Smooth muscle cell (in vitro differentiated cells): Measurements from ENCODE around the gene TNNI3K. TPM values are rescaled to one million over a fixed set of nuclear protein-coding genes. Genes with fewer than 3 reads are reported as not detected.

ENCODE experiments used
- DNase-seq: peaks from one replicate; lab custom pipeline; 2025; ENCODE audit not compliant: unreplicated experiment; lab: John Stamatoyannopoulos, UW
- H2AFZ ChIP-seq: fragments of 200-600 bp; sonication (generic); 2 replicates; pipeline ENCODE4 v1.6.0; 2016; ENCODE audit warnings: antibody characterized with exemption, low read depth, mild to moderate bottlenecking
- H3F3A ChIP-seq: fragments of 200-600 bp; sonication (generic); 2 replicates; pipeline ENCODE4 v1.6.0; 2017; ENCODE audit warnings: antibody characterized with exemption, low read depth
- H3K27ac ChIP-seq: fragments of 200-600 bp; sonication (generic); 2 replicates; pipeline ENCODE4 v1.5.1; 2016; ENCODE audit warnings: low read depth, mild to moderate bottlenecking
- H3K27me3 ChIP-seq: fragments of 200-600 bp; sonication (generic); 2 replicates; pipeline ENCODE4 v1.6.1; 2016; ENCODE audit warnings: low read depth, mild to moderate bottlenecking
- H3K36me3 ChIP-seq: fragments of 200-600 bp; sonication (generic); 2 replicates; pipeline ENCODE4 v1.5.1; 2016; ENCODE audit warnings: low read depth
- H3K4me1 ChIP-seq: fragments of 200-600 bp; sonication (generic); 2 replicates; pipeline ENCODE4 v1.5.1; 2016; ENCODE audit warnings: low read depth
- H3K4me2 ChIP-seq: fragments of 200-600 bp; sonication (generic); 2 replicates; pipeline ENCODE4 v1.6.0; 2016; ENCODE audit warnings: mild to moderate bottlenecking
- H3K4me3 ChIP-seq: fragments of 200-600 bp; sonication (generic); 2 replicates; pipeline ENCODE4 v1.5.1; 2016; ENCODE audit warnings: mild to moderate bottlenecking
- H3K79me2 ChIP-seq: fragments of 200-600 bp; sonication (generic); 2 replicates; pipeline ENCODE4 v1.6.0; 2016; ENCODE audit warnings: low read depth, mild to moderate bottlenecking
- H3K9ac ChIP-seq: fragments of 200-600 bp; sonication (generic); 2 replicates; pipeline ENCODE4 v1.6.0; 2016; ENCODE audit warnings: low read depth
- H3K9me3 ChIP-seq: fragments of 200-600 bp; sonication (generic); replicated peaks from 2 replicates; pipeline ENCODE4 v1.5.1; 2016; ENCODE audit warnings: low read depth
- H4K20me1 ChIP-seq: fragments of 200-600 bp; sonication (generic); 2 replicates; pipeline ENCODE4 v1.6.0; 2016; ENCODE audit warnings: low read depth
- CTCF ChIP-seq: fragments of 200-600 bp; sonication (generic); IDR thresholded peaks from 2 replicates; pipeline ENCODE4 v1.5.1; 2017; ENCODE audit warnings: borderline replicate concordance, mild to moderate bottlenecking, antibody characterized with exemption; ENCODE audit not compliant: insufficient read depth, poor library complexity, severe bottlenecking
- WGBS: methylation state at CpG from one replicate; pipeline ENCODE4 v1.1.7; 2016; ENCODE audit warnings: low lambda C conversion rate; 5-methylcytosine and 5-hydroxymethylcytosine counted together
- polyA plus RNA-seq: library from polyadenylated mRNA; unstranded; fragments of >200 nt; fragmentation: Nextera tagmentation; extraction: Ambion mirVana; gene quantifications from 2 replicates; pipeline ENCODE4 v1.2.1, GENCODE V29; 2016
- total RNA-seq: library from RNA; depleted of rRNA; stranded (reverse); fragments of >200 nt; gene quantifications from 2 replicates; pipeline ENCODE4 v1.2.3, GENCODE V29; 2014

TNNI3K gene
- total and polyA plus RNA-seq, 2 experiments from 2014 or later, result 0.55 to 9.6 TPM

GRCh38 chr1:74523873-74524480, 288.8 kb downstream of the TNNI3K start:
- H3K27me3 ChIP-seq, result no peaks in the 10 kb centered on the region
- no peak overlapping the region for H3K27ac ChIP-seq
- DNase-seq, result no peak
- no peaks in the 10 kb centered on the region for H3K4me1 ChIP-seq
- H2AFZ ChIP-seq, result no peak overlapping the region
- no peaks in the 10 kb centered on the region for H3K9me3 ChIP-seq
- H3K4me3 ChIP-seq, result no peak overlapping the region
- 74% methylated on average over 2 of the region's 2 CpGs for WGBS
- no peak overlapping the region for H3K4me2 ChIP-seq
- H4K20me1 ChIP-seq, result no peaks in the 10 kb centered on the region
- TF ChIP-seq CTCF, result no peak
- H3K36me3 ChIP-seq, result no peaks in the 10 kb centered on the region
- peaks cover 5% of the 10 kb centered on the region for H3F3A ChIP-seq
- no peak overlapping the region for H3K9ac ChIP-seq
- no peaks in the 10 kb centered on the region for H3K79me2 ChIP-seq

- H4K20me1 ChIP-seq, result no peaks in the 10 kb centered on the region
- no peak for DNase-seq
- H3K27ac ChIP-seq, result peak overlapping the region; percentile 40
- 15% methylated on average over 2 of the region's 2 CpGs for WGBS
- no peak overlapping the region for H3K9ac ChIP-seq
- no peak overlapping the region for H2AFZ ChIP-seq
- peaks cover 5% of the 10 kb centered on the region for H3F3A ChIP-seq
- no peak overlapping the region for H3K4me3 ChIP-seq
- no peak for TF ChIP-seq CTCF
- no peaks in the 10 kb centered on the region for H3K27me3 ChIP-seq
- H3K4me1 ChIP-seq, result no peaks in the 10 kb centered on the region
- H3K9me3 ChIP-seq, result no peaks in the 10 kb centered on the region
- peak overlapping the region; percentile 63 for H3K4me2 ChIP-seq
- no peaks in the 10 kb centered on the region for H3K79me2 ChIP-seq
- H3K36me3 ChIP-seq, result no peaks in the 10 kb centered on the region
These were observed 291.5 kb downstream of the TNNI3K start for GRCh38 chr1:74526708-74527107.

GRCh38 chr1:74528123-74528522, 292.9 kb downstream of the TNNI3K start:
- H2AFZ ChIP-seq, result no peak overlapping the region
- no peak overlapping the region for H3K27ac ChIP-seq
- H3K9me3 ChIP-seq, result no peaks in the 10 kb centered on the region
- no peak overlapping the region for H3K4me3 ChIP-seq
- no peaks in the 10 kb centered on the region for H3K27me3 ChIP-seq
- H3K4me1 ChIP-seq, result no peaks in the 10 kb centered on the region
- no peaks in the 10 kb centered on the region for H3K79me2 ChIP-seq
- no peak for DNase-seq
- no peak overlapping the region for H3K4me2 ChIP-seq
- peaks cover 5% of the 10 kb centered on the region for H3F3A ChIP-seq
- H3K9ac ChIP-seq, result no peak overlapping the region
- 93% methylated on average over 4 of the region's 4 CpGs for WGBS
- no peak for TF ChIP-seq CTCF
- no peaks in the 10 kb centered on the region for H4K20me1 ChIP-seq
- no peaks in the 10 kb centered on the region for H3K36me3 ChIP-seq

- no peak for DNase-seq
- Histone ChIP-seq H3K4me3 (no peak overlapping the region), H3F3A (no peaks in the 10 kb centered on the region), H3K9ac (no peak overlapping the region), H3K4me2 (no peak overlapping the region), H3K4me1 (no peaks in the 10 kb centered on the region), H3K27me3 (no peaks in the 10 kb centered on the region), H3K79me2 (no peaks in the 10 kb centered on the region), H3K27ac (no peak overlapping the region), H2AFZ (no peak overlapping the region), H4K20me1 (no peaks in the 10 kb centered on the region), H3K9me3 (no peaks in the 10 kb centered on the region), H3K36me3 (no peaks in the 10 kb centered on the region)
- no peak for TF ChIP-seq CTCF
These were observed 295.7 kb downstream of the TNNI3K start for GRCh38 chr1:74530892-74531291.
